A549 (cell line): ENCODE data around the gene CD58.
"Not testable (repeated sequence)": the region's sequence is repeated elsewhere in the genome, so short reads cannot be mapped to it uniquely, and the experiment has no call there.

ENCODE experiments used
- CTCF ChIP-seq: fragments of >200 bp; sonication (Bioruptor Twin); formaldehyde crosslinking; IDR thresholded peaks from 3 replicates; pipeline ENCODE4 v1.5.1; 2016
- RCOR1 ChIP-seq: fragments of 150-350 bp; IDR thresholded peaks from 2 replicates; pipeline ENCODE4 v1.6.1; 2014; ENCODE audit warnings: antibody characterized with exemption, low read length, low read depth

- TF ChIP-seq CTCF, RCOR1: not testable (repeated sequence)
Observed at GRCh38 chr1:116596742-116597307, 26.0 kb upstream of the CD58 start.
